ENCODE results near the gene HAL. TPM values are rescaled to one million over a fixed set of nuclear protein-coding genes. Genes with fewer than 3 reads are reported as not detected.

Gene HAL
- polyA plus RNA-seq, 1 donor (not counting 4 experiments of a cell fraction or from before 2014, with no cell fraction given), result 0.51 TPM

- no peak for TF ChIP-seq CTCF (optimal IDR thresholded peaks at IDR 0.05 in 1 of 3, IDR thresholded peaks at IDR 0.05 in 1 of 3, conservative IDR thresholded peaks at IDR 0.05 in 1 of 3; ENCODE audit: extremely low read depth in 1 of 3, insufficient read depth in 2 of 3, low read length in 3 of 3)
- TF ChIP-seq EZH2 (IDR thresholded peaks at IDR 0.05; ENCODE audit: low read length), result no peak
- H2AFZ ChIP-seq (ENCODE audit: control insufficient read depth, low read length), result no peak overlapping the region
- H3K4me2 ChIP-seq (ENCODE audit: control insufficient read depth, extremely low read depth, insufficient read depth, low read depth, low read length), result no peak overlapping the region
- DNase-seq (ENCODE audit: low read depth, low spot score) (no peak), FAIRE-seq (no peak)
- H4K20me1 ChIP-seq (ENCODE audit: control insufficient read depth, extremely low read depth, insufficient read depth, low read length), result peaks cover 3% of the 10 kb centered on the region
- no peaks in the 10 kb centered on the region for H3K79me2 ChIP-seq (ENCODE audit: control insufficient read depth, insufficient read depth, low read length)
- dilution Hi-C loops (cut with MboI; ENCODE audit: extremely low pct_ligation_motif_present, low sequenced_read_pairs), result no loop called here
- no peaks in the 10 kb centered on the region for H3K4me1 ChIP-seq (ENCODE audit: control insufficient read depth, extremely low read depth, insufficient read depth, low read length)
- peaks cover 0 to 6% of the 10 kb centered on the region in 2 experiments for H3K36me3 ChIP-seq (ENCODE audit: control insufficient read depth in 2 of 2, extremely low read depth in 1 of 2, insufficient read depth in 2 of 2, low read length in 2 of 2)
- H3K4me3 ChIP-seq (ENCODE audit: control insufficient read depth in 2 of 3, extremely low read depth in 1 of 3, insufficient read depth in 2 of 3, low read depth in 1 of 3, low read length in 3 of 3), result no peak overlapping the region
- no peak overlapping the region for H3K9ac ChIP-seq (ENCODE audit: control insufficient read depth, extremely low read depth, insufficient read depth, low read length)
- H3K27ac ChIP-seq (ENCODE audit: control insufficient read depth, insufficient read depth, low read length), result no peak overlapping the region
- H3K9me3 ChIP-seq (ENCODE audit: control insufficient read depth, low read depth, low read length), result no peaks in the 10 kb centered on the region
- H3K9me1 ChIP-seq (ENCODE audit: control insufficient read depth, extremely low read depth, insufficient read depth, low read length), result no peaks in the 10 kb centered on the region
- H3K27me3 ChIP-seq (ENCODE audit: control insufficient read depth, extremely low read depth, insufficient read depth, low read length), result no peaks in the 10 kb centered on the region
Observed at GRCh38 chr12:95997276-95997675, 1.1 kb upstream of the HAL start.

DNA sequence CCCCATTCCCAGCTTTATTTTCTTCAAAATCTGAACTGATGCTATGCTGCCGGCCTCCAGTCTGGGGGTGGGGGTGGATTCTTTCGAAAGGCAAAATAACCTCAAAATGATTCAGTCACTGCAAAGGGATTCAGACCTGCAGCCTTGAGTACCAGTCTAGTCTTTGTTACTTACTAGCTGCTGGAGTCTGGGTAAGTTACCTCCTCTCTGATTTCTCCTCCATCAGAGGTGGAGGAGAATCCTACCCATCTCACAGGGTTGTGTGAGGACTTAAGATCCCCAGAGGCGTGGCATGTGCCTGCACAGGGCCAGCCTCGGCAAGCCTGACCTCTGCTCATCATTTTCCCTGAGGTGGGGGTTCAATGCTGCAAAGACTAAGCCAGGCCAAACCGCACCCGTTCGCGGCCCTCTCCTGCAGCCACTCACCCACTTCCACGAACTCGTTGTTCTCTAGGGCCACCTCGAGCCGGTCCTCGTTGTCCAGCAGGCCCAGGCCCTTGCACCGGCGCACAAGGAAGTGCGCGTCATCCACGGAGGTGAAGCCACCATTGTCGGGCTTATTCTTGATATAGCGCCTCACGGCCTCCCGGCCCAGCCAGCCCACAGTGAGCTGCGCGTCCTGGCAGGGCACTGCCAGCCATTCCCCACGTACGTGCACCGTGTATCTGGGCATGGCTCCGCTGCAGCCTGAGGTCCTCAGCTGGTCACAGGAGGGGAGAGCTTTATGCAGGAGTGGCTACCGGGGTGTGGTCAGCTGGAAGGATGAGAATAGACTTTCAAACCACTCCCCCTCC, 709 bp downstream of the HAL start:
- Histone ChIP-seq H3K27ac (ENCODE audit: control insufficient read depth, insufficient read depth, low read length) (no peak overlapping the region), H4K20me1 (ENCODE audit: control insufficient read depth, extremely low read depth, insufficient read depth, low read length) (no peaks in the 10 kb centered on the region), H3K4me3 (ENCODE audit: control insufficient read depth in 2 of 3, extremely low read depth in 1 of 3, insufficient read depth in 2 of 3, low read depth in 1 of 3, low read length in 3 of 3) (no peak overlapping the region), H3K36me3 (ENCODE audit: control insufficient read depth in 2 of 2, extremely low read depth in 1 of 2, insufficient read depth in 2 of 2, low read length in 2 of 2) (peaks cover 0 to 2% of the 10 kb centered on the region in 2 experiments), H3K4me1 (ENCODE audit: control insufficient read depth, extremely low read depth, insufficient read depth, low read length) (no peaks in the 10 kb centered on the region), H2AFZ (ENCODE audit: control insufficient read depth, low read length) (no peak overlapping the region), H3K27me3 (ENCODE audit: control insufficient read depth, extremely low read depth, insufficient read depth, low read length) (no peaks in the 10 kb centered on the region), H3K9me3 (ENCODE audit: control insufficient read depth, low read depth, low read length) (no peaks in the 10 kb centered on the region), H3K9me1 (ENCODE audit: control insufficient read depth, extremely low read depth, insufficient read depth, low read length) (no peaks in the 10 kb centered on the region), H3K4me2 (ENCODE audit: control insufficient read depth, extremely low read depth, insufficient read depth, low read depth, low read length) (no peak overlapping the region), H3K9ac (ENCODE audit: control insufficient read depth, extremely low read depth, insufficient read depth, low read length) (no peak overlapping the region), H3K79me2 (ENCODE audit: control insufficient read depth, insufficient read depth, low read length) (no peaks in the 10 kb centered on the region)
- FAIRE-seq (no peak), DNase-seq (ENCODE audit: low read depth, low spot score) (no peak)
- TF ChIP-seq CTCF (optimal IDR thresholded peaks at IDR 0.05 in 1 of 3, IDR thresholded peaks at IDR 0.05 in 1 of 3, conservative IDR thresholded peaks at IDR 0.05 in 1 of 3; ENCODE audit: extremely low read depth in 1 of 3, insufficient read depth in 2 of 3, low read length in 3 of 3) (no peak), EZH2 (IDR thresholded peaks at IDR 0.05; ENCODE audit: low read length) (no peak)
- dilution Hi-C loops (cut with MboI; ENCODE audit: extremely low pct_ligation_motif_present, low sequenced_read_pairs), result no loop called here
